Spleen (tissue), 11 donors: ENCODE measurements around the gene MDM4. TPM values are rescaled to one million over a fixed set of nuclear protein-coding genes. Genes with fewer than 3 reads are reported as not detected.
A peak's percentile ranks its signal among the peaks of the same experiment; 100 is the strongest.

Experiments used
- DNase-seq: peaks from one replicate; pipeline ENCODE4 v3.0.0-alpha.2; 2020
- H3K27ac ChIP-seq, 8 donors: fragments of 200-600 bp; sonication (generic) in 7 of 8; 1 replicate in 4 of 8; 2 replicates in 4 of 8; pipeline versions ENCODE4 v1.5.0 to v1.8.0; 2016 to 2021; ENCODE audit warnings: inconsistent platforms in 4 of 8, mild to moderate bottlenecking in 4 of 8, moderate library complexity in 1 of 8
- H3K27me3 ChIP-seq, 7 donors: fragments of 200-600 bp; sonication (generic) in 6 of 7; replicated peaks in 1 of 7; 1 replicate in 4 of 7; 2 replicates in 3 of 7; pipeline versions ENCODE4 v1.5.0 to v1.8.0; 2016 to 2021; ENCODE audit warnings: inconsistent platforms in 3 of 7, mild to moderate bottlenecking in 1 of 7
- H3K36me3 ChIP-seq, 6 donors: fragments of 200-600 bp; sonication (generic) in 5 of 6; 1 replicate in 4 of 6; 2 replicates in 2 of 6; pipeline versions ENCODE4 v1.5.0 to v1.8.0; 2016 to 2021; ENCODE audit warnings: inconsistent platforms in 2 of 6
- H3K4me1 ChIP-seq, 6 donors: fragments of 200-600 bp; sonication (generic) in 5 of 6; 1 replicate in 3 of 6; 2 replicates in 3 of 6; pipeline versions ENCODE4 v1.5.0 to v1.8.0; 2016 to 2021; ENCODE audit warnings: inconsistent platforms in 3 of 6
- H3K4me3 ChIP-seq, 8 donors: fragments of 200-600 bp; sonication (generic) in 7 of 8; 1 replicate in 4 of 8; 2 replicates in 4 of 8; pipeline versions ENCODE4 v1.5.0 to v1.8.0; 2016 to 2021; ENCODE audit warnings: inconsistent platforms in 4 of 8, mild to moderate bottlenecking in 4 of 8, moderate library complexity in 2 of 8
- H3K9me3 ChIP-seq, 8 donors: fragments of 200-600 bp; sonication (generic) in 7 of 8; 1 replicate in 4 of 8; 2 replicates in 4 of 8; pipeline versions ENCODE4 v1.5.0 to v1.8.0; 2016 to 2021; ENCODE audit warnings: inconsistent platforms in 4 of 8
- POLR2A ChIP-seq, 3 donors: fragments of 450-650 bp; IDR thresholded peaks; one replicate each; pipeline ENCODE4 v1.5.1; 2017; ENCODE audit warnings: antibody characterized with exemption in 3 of 3, mild to moderate bottlenecking in 1 of 3
- POLR2AphosphoS5 ChIP-seq, 3 donors: sonication (generic); formaldehyde crosslinking; IDR thresholded peaks; one replicate each; pipeline ENCODE4 v1.5.1; 2017; ENCODE audit warnings: antibody characterized with exemption in 3 of 3
- WGBS, 5 donors: extraction: QIAGEN DNeasy Blood & Tissue Kit in 3 of 5; methylation state at CpG; one replicate each; pipeline versions ENCODE4 v1.1.5 to v1.1.7; 2013 to 2018; 5-methylcytosine and 5-hydroxymethylcytosine counted together
- intact Hi-C: fragments of 100-400 bp; cut with DNase I; formaldehyde crosslinking; loops from one replicate; pipeline ENCODE4 v1.15.0; 2023; ENCODE audit warnings: low total_unique reads
- polyA plus RNA-seq, 3 donors: library from polyadenylated mRNA; stranded (reverse); fragments of 200-250 nt; gene quantifications; one replicate each; pipeline ENCODE4 v1.2.1, GENCODE V29; 2013
- total RNA-seq, 7 donors: library from RNA; depleted of rRNA in 3 of 7; stranded (reverse); fragments of >200 nt in 3 of 7; fragmentation: NEBNext Ultra II Directional in 4 of 7; extraction: Animal tissue kit (Norgen Biotek cat#: 25700) in 4 of 7; gene quantifications; one replicate each; pipeline versions ENCODE4 v1.1.0 to v1.2.1, GENCODE V29; 2016 to 2021
- TF ChIP-seq, protein P1 (sequence below), 11 experiments: fragments of 200-600 bp in 7 of 11; fragments of 450-650 bp in 4 of 11; sonication (generic) in 4 of 11; IDR thresholded peaks in 8 of 11; conservative IDR thresholded peaks in 3 of 11; 1 replicate in 7 of 11; 2 replicates in 4 of 11; pipeline versions ENCODE4 v1.4.0 to v1.8.0; 2016 to 2021; ENCODE audit warnings: antibody characterized with exemption in 11 of 11, inconsistent platforms in 4 of 11, mild to moderate bottlenecking in 1 of 11
- donor health status: healthy with polysubstance abuse.
- donor health status: DM: no; HTN: no; CAD: no; lungs with moderate emphysema.
- donor health status: DM: no; HTN: no; CAD: no.
- donor health status: Bipolar disorder and iron deficiency.
- donor health status: healthy.
- donor health status: DM: no; HTN: no; CAD: no.
- donor health status: DM: yes; HTN: yes; CAD: no.

The MDM4 gene
- total and polyA plus RNA-seq, 10 donors: 10.6 to 192 (median 157) TPM

DNA sequence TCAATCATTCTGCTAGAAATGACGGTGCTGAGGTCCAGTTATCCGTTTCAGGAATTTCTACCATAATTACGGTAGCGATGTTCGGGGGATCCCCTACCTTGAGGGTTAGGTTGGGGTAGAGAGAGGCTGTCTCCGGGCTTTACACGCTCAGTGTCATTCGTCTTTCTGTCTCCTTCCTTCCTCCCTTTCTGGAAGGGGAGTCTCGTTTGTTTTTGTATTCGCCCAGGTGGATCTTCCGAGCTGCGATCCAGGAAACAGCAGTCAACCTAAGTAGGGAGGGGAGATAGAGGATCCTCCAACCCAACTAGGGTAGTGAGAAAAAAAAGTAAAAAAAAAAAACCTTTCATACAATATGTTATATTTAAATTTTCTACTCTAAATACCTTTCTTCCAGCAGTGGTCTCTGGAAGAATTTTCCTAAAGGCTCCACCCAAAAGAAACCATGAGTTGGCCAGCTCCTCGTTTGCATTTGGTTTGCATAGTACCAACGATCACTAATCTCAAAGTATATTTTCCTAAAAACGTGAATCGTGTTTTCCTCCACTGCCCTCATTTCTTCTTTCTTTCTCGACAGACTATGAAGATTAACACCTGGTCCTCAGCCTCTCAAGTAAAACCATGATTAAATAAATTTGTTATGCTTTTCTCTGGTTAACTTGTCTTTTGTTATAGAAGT, 21.0 kb upstream of the MDM4 start:
- no peak for DNase-seq
- TF ChIP-seq POLR2AphosphoS5 (IDR thresholded peaks at IDR 0.05): no peak
- no peak for TF ChIP-seq POLR2A (IDR thresholded peaks at IDR 0.05)
- TF ChIP-seq, protein P1, sequence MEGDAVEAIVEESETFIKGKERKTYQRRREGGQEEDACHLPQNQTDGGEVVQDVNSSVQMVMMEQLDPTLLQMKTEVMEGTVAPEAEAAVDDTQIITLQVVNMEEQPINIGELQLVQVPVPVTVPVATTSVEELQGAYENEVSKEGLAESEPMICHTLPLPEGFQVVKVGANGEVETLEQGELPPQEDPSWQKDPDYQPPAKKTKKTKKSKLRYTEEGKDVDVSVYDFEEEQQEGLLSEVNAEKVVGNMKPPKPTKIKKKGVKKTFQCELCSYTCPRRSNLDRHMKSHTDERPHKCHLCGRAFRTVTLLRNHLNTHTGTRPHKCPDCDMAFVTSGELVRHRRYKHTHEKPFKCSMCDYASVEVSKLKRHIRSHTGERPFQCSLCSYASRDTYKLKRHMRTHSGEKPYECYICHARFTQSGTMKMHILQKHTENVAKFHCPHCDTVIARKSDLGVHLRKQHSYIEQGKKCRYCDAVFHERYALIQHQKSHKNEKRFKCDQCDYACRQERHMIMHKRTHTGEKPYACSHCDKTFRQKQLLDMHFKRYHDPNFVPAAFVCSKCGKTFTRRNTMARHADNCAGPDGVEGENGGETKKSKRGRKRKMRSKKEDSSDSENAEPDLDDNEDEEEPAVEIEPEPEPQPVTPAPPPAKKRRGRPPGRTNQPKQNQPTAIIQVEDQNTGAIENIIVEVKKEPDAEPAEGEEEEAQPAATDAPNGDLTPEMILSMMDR (IDR thresholded peaks at IDR 0.05 in 8 of 11, conservative IDR thresholded peaks at IDR 0.05 in 3 of 11): no peak
- peak overlapping the region; percentile 74 to 97 (median 90) for H3K27ac ChIP-seq
- 2 to 4% (median 3%) methylated on average over 17 of the region's 17 CpGs for WGBS, 5 donors
- peaks cover 20 to 91% (median 58%) of the 10 kb centered on the region in 6 donors for H3K4me1 ChIP-seq
- H3K4me3 ChIP-seq: peak overlapping the region; percentile 66 to 95 (median 88)
- peaks cover 0 to 1% (median 0%) of the 10 kb centered on the region in 6 donors for H3K36me3 ChIP-seq
- intact Hi-C loops: no loop called here
- H3K27me3 ChIP-seq: no peaks in the 10 kb centered on the region
- peaks cover 0 to 4% (median 0%) of the 10 kb centered on the region in 8 donors for H3K9me3 ChIP-seq

GRCh38 chr1:204495777-204496176, 20.4 kb upstream of the MDM4 start:
- WGBS, 5 donors: 56 to 65% (median 60%) methylated on average over 5 to 6 of the region's 6 CpGs
- peak overlapping the region in 4 of 8 donors; percentile 66 to 95 (median 83) for H3K4me3 ChIP-seq
- H3K27ac ChIP-seq: peak overlapping the region in 7 of 8 donors; percentile 35 to 97 (median 90)

GRCh38 chr1:204498981-204499380, 17.2 kb upstream of the MDM4 start:
- peaks cover 0 to 5% (median 0%) of the 10 kb centered on the region in 8 donors for H3K9me3 ChIP-seq
- H3K4me3 ChIP-seq: no peak overlapping the region
- no peak for TF ChIP-seq POLR2A (IDR thresholded peaks at IDR 0.05)
- TF ChIP-seq, protein P1 (IDR thresholded peaks at IDR 0.05 in 8 of 11, conservative IDR thresholded peaks at IDR 0.05 in 3 of 11): no peak
- TF ChIP-seq POLR2AphosphoS5 (IDR thresholded peaks at IDR 0.05): no peak
- peaks cover 6 to 67% (median 36%) of the 10 kb centered on the region in 6 donors for H3K4me1 ChIP-seq
- no peaks in the 10 kb centered on the region for H3K36me3 ChIP-seq
- DNase-seq: no peak
- H3K27me3 ChIP-seq: no peaks in the 10 kb centered on the region
- peak overlapping the region in 1 of 8 donors; percentile 9 for H3K27ac ChIP-seq
- intact Hi-C loops: no loop called here
- WGBS, 5 donors: 47 to 66% (median 52%) methylated on average over 3 of the region's 3 CpGs

More at GRCh38 chr1:204495777-204496176, 20.4 kb upstream of the MDM4 start:
- TF ChIP-seq, protein P1 (IDR thresholded peaks at IDR 0.05 in 8 of 11, conservative IDR thresholded peaks at IDR 0.05 in 3 of 11): no peak
- TF ChIP-seq POLR2AphosphoS5 (IDR thresholded peaks at IDR 0.05) (no peak), POLR2A (IDR thresholded peaks at IDR 0.05) (no peak)
- intact Hi-C loops: no loop called here
- H3K27me3 ChIP-seq: no peaks in the 10 kb centered on the region
- H3K9me3 ChIP-seq: peaks cover 0 to 5% (median 0%) of the 10 kb centered on the region in 8 donors
- peaks cover 20 to 85% (median 54%) of the 10 kb centered on the region in 6 donors for H3K4me1 ChIP-seq
- no peak for DNase-seq
- H3K36me3 ChIP-seq: no peaks in the 10 kb centered on the region
